ENCODE measurements around the gene UPF1. TPM values are rescaled to one million over a fixed set of nuclear protein-coding genes. Genes with fewer than 3 reads are reported as not detected.

The UPF1 gene
- total RNA-seq, 1 experiment from 2014 or later = 78.8 TPM

DNA sequence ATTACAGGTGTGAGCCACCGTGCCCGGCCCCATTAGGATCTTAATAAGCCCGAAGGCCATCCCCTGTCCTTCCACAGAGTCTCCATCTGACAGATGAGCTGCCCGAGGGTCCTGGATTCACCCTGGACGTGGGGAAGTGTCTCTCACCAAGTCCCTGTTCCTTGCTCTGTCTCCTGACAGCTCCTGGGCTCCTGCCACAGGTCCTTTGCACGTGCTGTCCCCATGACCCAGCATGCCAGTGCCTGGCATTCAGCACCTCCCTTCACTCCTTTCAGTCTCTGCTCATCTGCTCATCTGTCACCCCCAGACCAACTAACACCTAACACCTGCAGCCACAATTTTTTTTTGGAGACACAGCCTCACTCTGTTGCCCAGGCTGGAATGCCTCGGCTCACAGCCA is 49.7 kb downstream of the UPF1 start:
- intact Hi-C loops (cut with micrococcal nuclease; ENCODE audit: unreplicated experiment) = no loop called here
- Histone ChIP-seq H3K36me3 (ENCODE audit: low read depth) (no peaks in the 10 kb centered on the region), H3K9me3 (ENCODE audit: insufficient read depth, low read depth) (no peaks in the 10 kb centered on the region), H3K9me2 (ENCODE audit: insufficient read depth) (no peaks in the 10 kb centered on the region), H3K27me3 (ENCODE audit: insufficient read depth, low read depth) (no peaks in the 10 kb centered on the region), H3K4me3 (no peak overlapping the region), H3K79me2 (ENCODE audit: low read depth) (no peaks in the 10 kb centered on the region), H3K4me1 (replicated peaks; ENCODE audit: insufficient read depth) (no peaks in the 10 kb centered on the region), H3K4me2 (no peak overlapping the region), H4K20me1 (ENCODE audit: insufficient read depth) (peaks cover 23% of the 10 kb centered on the region; the same call in 1 of the 2 replicates), H3K27ac (no peak overlapping the region), H2AFZ (no peak overlapping the region), H3F3A (ENCODE audit: insufficient read depth, low read depth) (peaks cover 30% of the 10 kb centered on the region)
- CTCF ChIA-PET = no interaction called here
- DNase-seq = no peak
- BruUV-seq (replicated peaks) = no TSS peak
- POLR2A ChIA-PET (ENCODE audit: unreplicated experiment) = no interaction called here
- no peak for TF ChIP-seq EZH2 (IDR thresholded peaks at IDR 0.05; ENCODE audit: low read depth)
- TF ChIP-seq, protein P1, sequence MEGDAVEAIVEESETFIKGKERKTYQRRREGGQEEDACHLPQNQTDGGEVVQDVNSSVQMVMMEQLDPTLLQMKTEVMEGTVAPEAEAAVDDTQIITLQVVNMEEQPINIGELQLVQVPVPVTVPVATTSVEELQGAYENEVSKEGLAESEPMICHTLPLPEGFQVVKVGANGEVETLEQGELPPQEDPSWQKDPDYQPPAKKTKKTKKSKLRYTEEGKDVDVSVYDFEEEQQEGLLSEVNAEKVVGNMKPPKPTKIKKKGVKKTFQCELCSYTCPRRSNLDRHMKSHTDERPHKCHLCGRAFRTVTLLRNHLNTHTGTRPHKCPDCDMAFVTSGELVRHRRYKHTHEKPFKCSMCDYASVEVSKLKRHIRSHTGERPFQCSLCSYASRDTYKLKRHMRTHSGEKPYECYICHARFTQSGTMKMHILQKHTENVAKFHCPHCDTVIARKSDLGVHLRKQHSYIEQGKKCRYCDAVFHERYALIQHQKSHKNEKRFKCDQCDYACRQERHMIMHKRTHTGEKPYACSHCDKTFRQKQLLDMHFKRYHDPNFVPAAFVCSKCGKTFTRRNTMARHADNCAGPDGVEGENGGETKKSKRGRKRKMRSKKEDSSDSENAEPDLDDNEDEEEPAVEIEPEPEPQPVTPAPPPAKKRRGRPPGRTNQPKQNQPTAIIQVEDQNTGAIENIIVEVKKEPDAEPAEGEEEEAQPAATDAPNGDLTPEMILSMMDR (conservative IDR thresholded peaks at IDR 0.05) = no peak

DNA sequence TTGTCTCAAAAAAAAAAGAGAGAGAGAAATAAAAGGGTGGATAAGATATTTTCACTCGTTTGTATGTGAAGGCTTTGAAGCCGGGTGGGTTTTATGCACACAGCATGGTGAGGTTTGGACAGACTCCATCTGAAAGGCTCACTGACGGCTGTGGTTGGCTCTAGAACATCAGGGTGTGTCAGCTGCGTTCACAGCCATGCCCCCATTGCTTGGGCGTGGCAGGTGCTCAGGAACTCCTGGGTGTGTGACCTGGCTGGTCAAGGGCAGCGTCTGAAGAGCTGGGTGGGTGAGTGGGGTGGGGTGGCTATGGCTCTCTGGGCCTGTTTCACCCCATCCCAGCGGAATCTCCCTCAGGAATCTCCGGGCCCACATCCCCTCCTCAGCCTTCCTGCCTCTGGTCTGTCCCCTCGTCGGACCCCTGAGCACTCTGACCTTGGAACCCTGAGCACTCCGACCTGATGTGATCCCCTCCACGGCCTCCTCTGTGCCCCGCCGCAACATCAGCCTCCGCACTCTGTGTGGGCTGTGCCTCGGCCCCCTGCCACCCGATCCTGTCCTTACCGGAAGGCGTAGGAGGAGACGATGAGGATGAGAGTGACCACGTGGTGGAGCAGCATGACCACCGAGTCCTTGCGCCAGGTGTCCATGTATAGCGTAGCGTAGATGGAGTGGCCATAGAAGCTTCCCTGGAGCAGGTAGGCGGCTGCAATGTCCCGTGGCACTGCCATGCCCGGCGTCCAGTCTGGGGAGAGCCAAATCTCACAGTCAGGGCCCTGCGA is 52.0 kb downstream of the UPF1 start:
- H3K4me1 ChIP-seq (replicated peaks; ENCODE audit: insufficient read depth) = no peaks in the 10 kb centered on the region
- no peak overlapping the region for H3K4me3 ChIP-seq
- H4K20me1 ChIP-seq (ENCODE audit: insufficient read depth) = peaks cover 11% of the 10 kb centered on the region; the same call in 1 of the 2 replicates
- no peak overlapping the region for H3K4me2 ChIP-seq
- H3K9me2 ChIP-seq (ENCODE audit: insufficient read depth) = no peaks in the 10 kb centered on the region
- DNase-seq = no peak
- TF ChIP-seq, protein P1 (conservative IDR thresholded peaks at IDR 0.05) = no peak
- no peak for TF ChIP-seq EZH2 (IDR thresholded peaks at IDR 0.05; ENCODE audit: low read depth)
- H3K27me3 ChIP-seq (ENCODE audit: insufficient read depth, low read depth) = no peaks in the 10 kb centered on the region
- no peak overlapping the region for H3K27ac ChIP-seq
- H3F3A ChIP-seq (ENCODE audit: insufficient read depth, low read depth) = peaks cover 16% of the 10 kb centered on the region
- no TSS peak for BruUV-seq (replicated peaks)
- POLR2A ChIA-PET (ENCODE audit: unreplicated experiment) = no interaction called here
- H3K9me3 ChIP-seq (ENCODE audit: insufficient read depth, low read depth) = no peaks in the 10 kb centered on the region
- no peaks in the 10 kb centered on the region for H3K79me2 ChIP-seq (ENCODE audit: low read depth)
- no peaks in the 10 kb centered on the region for H3K36me3 ChIP-seq (ENCODE audit: low read depth)
- CTCF ChIA-PET = no interaction called here
- intact Hi-C loops (cut with micrococcal nuclease; ENCODE audit: unreplicated experiment) = no loop called here
- no peak overlapping the region for H2AFZ ChIP-seq

DNA sequence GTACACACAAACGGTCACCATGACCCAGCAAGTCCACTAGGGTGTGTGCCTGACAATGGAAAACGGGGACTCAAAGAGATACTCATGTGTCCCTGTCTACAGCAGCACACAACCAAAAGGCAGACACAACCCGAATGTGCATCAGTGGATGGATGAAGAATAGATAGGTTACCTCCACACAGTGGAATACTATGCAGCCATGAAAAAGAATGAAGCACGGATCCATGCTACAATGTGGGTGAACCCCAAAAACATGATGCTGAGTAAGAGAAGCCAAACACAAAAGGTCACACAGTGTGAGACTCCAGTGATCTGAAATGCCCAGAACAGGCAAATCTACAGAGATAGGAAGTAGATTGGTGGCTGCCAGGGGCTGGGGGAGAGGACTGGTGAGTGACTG is 55.2 kb downstream of the UPF1 start:
- Histone ChIP-seq H3K4me2 (no peak overlapping the region), H3K9me3 (ENCODE audit: insufficient read depth, low read depth) (no peaks in the 10 kb centered on the region), H2AFZ (no peak overlapping the region), H3K27ac (no peak overlapping the region), H3K4me1 (replicated peaks; ENCODE audit: insufficient read depth) (no peaks in the 10 kb centered on the region), H3K27me3 (ENCODE audit: insufficient read depth, low read depth) (no peaks in the 10 kb centered on the region), H3K36me3 (ENCODE audit: low read depth) (no peaks in the 10 kb centered on the region), H4K20me1 (ENCODE audit: insufficient read depth) (no peaks in the 10 kb centered on the region), H3F3A (ENCODE audit: insufficient read depth, low read depth) (no peaks in the 10 kb centered on the region; the same call in 1 of the 2 replicates), H3K9me2 (ENCODE audit: insufficient read depth) (no peaks in the 10 kb centered on the region), H3K79me2 (ENCODE audit: low read depth) (no peaks in the 10 kb centered on the region), H3K4me3 (no peak overlapping the region)
- DNase-seq = no peak
- POLR2A ChIA-PET (ENCODE audit: unreplicated experiment) = no interaction called here
- CTCF ChIA-PET = no interaction called here
- no TSS peak for BruUV-seq (replicated peaks)
- TF ChIP-seq, protein P1 (conservative IDR thresholded peaks at IDR 0.05) = no peak
- no peak for TF ChIP-seq EZH2 (IDR thresholded peaks at IDR 0.05; ENCODE audit: low read depth)
- intact Hi-C loops (cut with micrococcal nuclease; ENCODE audit: unreplicated experiment) = no loop called here
